Measurements from ENCODE around the gene DEFB112.

DEFB112 gene, protein sequence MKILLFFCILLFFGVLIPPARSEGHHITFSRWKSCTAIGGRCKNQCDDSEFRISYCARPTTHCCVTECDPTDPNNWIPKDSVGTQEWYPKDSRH

GRCh38 chr6:50049829-50050228 is at the start of gene DEFB112:
DEFB112 (minus strand) TSS chr6:50049929; CDS start chr6:50049869, 60 bp downstream.
- H3K27ac ChIP-seq = no peak within 1 kb of the TSS
- no peaks in the 10 kb centered on the region for H4K20me1 ChIP-seq
- no peak within 1 kb of the TSS for H3K9ac ChIP-seq
- no peak for TF ChIP-seq Cebpa-rat (IDR thresholded peaks at IDR 0.05)
- no peaks in the 10 kb centered on the region for H3K9me3 ChIP-seq
- H3K4me2 ChIP-seq = no peak within 1 kb of the TSS
- no peaks in the 10 kb centered on the region for H3K27me3 ChIP-seq
- no peaks in the 10 kb centered on the region for H3K36me3 ChIP-seq
- no peak within 1 kb of the TSS for H3K4me3 ChIP-seq
- H3K4me1 ChIP-seq = no peaks in the 10 kb centered on the region

DNA sequence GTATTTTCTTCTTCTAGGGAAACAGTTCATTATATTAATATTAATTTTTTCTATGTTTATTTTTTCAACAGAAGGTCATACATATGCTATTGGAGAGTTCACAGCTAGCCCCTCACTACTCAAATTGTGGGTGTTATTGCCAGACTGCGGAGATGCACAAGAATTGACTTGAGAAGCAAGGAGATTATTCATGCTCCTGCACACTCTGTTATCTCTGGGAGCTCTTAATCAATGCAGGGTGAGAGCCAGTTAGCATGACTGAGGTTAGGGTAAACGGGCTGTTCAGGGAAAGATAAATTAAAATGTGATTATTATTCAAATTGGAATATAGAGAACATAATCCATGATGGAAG is 48.9 kb upstream of the DEFB112 start:
- Histone ChIP-seq H3K4me1 (no peaks in the 10 kb centered on the region), H3K27me3 (no peaks in the 10 kb centered on the region), H3K36me3 (no peaks in the 10 kb centered on the region), H3K4me2 (no peak overlapping the region), H4K20me1 (no peaks in the 10 kb centered on the region), H3K9me3 (no peaks in the 10 kb centered on the region), H3K27ac (no peak overlapping the region), H3K4me3 (no peak overlapping the region), H3K9ac (no peak overlapping the region)
- no peak for TF ChIP-seq Cebpa-rat (IDR thresholded peaks at IDR 0.05)

DNA sequence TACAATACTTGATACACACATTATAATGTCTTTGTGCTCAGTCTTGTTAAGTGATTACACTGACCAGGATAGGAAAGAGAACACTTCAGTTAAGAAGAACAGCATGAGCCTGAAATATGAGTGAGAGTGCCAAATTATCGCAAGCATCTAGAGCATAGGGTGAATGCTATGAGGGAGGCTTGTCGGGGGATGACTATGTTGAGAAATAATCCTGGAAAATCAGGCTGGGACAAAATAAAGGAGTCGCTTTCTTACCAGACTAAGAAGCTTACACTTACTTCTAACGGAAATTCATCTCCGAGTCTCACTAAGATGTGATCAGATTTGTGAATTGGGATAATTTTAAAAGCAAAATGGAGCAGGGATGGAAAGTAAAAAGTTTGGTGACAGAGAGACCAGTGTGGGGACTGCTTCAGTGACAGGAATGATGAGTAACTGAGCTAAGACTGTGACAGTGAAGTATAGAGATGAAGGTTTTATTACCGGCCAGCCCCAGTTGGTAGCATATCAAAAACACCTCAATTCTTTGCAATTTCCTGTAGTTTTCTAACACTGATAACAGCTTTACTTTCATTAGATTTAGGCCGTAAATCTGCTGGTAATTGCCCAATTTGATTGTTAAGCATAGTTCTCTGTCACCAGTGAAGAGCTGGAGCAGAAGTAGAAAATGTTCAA is 48.4 kb upstream of the DEFB112 start:
- Histone ChIP-seq H3K9me3 (no peaks in the 10 kb centered on the region), H4K20me1 (no peaks in the 10 kb centered on the region), H3K36me3 (no peaks in the 10 kb centered on the region), H3K9ac (no peak overlapping the region), H3K4me2 (no peak overlapping the region), H3K27me3 (no peaks in the 10 kb centered on the region), H3K4me3 (no peak overlapping the region), H3K4me1 (no peaks in the 10 kb centered on the region), H3K27ac (no peak overlapping the region)
- TF ChIP-seq Cebpa-rat (IDR thresholded peaks at IDR 0.05) = no peak

DNA sequence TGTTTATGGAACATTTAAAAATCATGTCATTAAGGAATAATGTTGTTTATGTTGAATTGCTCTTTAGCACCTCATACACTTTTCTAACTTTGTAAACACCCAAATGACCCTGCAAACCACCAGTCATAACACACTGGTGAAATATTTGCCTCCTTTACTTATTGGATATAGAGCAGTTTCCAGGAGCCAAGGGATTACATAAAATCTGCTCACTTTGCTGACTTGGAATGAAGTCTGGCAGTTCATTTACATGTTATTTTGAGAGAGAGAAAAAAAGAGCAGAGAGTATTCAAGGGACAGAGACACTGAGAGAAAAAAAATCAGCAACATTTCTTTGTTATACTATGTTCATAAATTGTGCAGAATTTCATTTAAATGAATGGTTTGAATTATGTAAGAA is 46.6 kb upstream of the DEFB112 start:
- Histone ChIP-seq H4K20me1 (no peaks in the 10 kb centered on the region), H3K9ac (no peak overlapping the region), H3K36me3 (no peaks in the 10 kb centered on the region), H3K4me1 (no peaks in the 10 kb centered on the region), H3K9me3 (no peaks in the 10 kb centered on the region), H3K27ac (no peak overlapping the region), H3K27me3 (no peaks in the 10 kb centered on the region), H3K4me3 (no peak overlapping the region), H3K4me2 (no peak overlapping the region)
- no peak for TF ChIP-seq Cebpa-rat (IDR thresholded peaks at IDR 0.05)

DNA sequence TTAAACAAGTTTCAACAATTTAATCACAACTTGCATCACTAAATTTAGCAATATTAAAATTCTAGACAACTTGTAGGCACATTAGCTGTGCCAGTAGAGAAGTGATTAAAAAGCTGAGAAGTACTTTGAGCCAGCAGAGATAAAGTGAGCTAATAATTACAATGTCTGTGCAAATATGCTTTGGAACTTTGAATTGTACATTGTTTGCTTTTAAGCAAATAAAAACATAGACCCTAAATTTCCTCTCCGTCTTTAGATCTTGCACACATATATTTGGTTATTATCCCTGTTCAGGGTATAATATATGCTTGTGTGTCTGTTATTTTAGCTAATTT is 44.2 kb upstream of the DEFB112 start:
- H3K27me3 ChIP-seq = no peaks in the 10 kb centered on the region
- no peaks in the 10 kb centered on the region for H3K4me1 ChIP-seq
- TF ChIP-seq Cebpa-rat (IDR thresholded peaks at IDR 0.05) = no peak
- H3K9ac ChIP-seq = no peak overlapping the region
- no peak overlapping the region for H3K4me3 ChIP-seq
- no peaks in the 10 kb centered on the region for H3K9me3 ChIP-seq
- no peaks in the 10 kb centered on the region for H4K20me1 ChIP-seq
- H3K4me2 ChIP-seq = no peak overlapping the region
- no peaks in the 10 kb centered on the region for H3K36me3 ChIP-seq
- H3K27ac ChIP-seq = no peak overlapping the region

- H3K9me3 ChIP-seq = no peaks in the 10 kb centered on the region
- no peaks in the 10 kb centered on the region for H3K36me3 ChIP-seq
- no peak overlapping the region for H3K4me2 ChIP-seq
- no peaks in the 10 kb centered on the region for H3K4me1 ChIP-seq
- H3K9ac ChIP-seq = no peak overlapping the region
- no peaks in the 10 kb centered on the region for H4K20me1 ChIP-seq
- H3K27ac ChIP-seq = no peak overlapping the region
- H3K27me3 ChIP-seq = no peaks in the 10 kb centered on the region
- no peak overlapping the region for H3K4me3 ChIP-seq
- TF ChIP-seq Cebpa-rat (IDR thresholded peaks at IDR 0.05) = no peak
Measured at GRCh38 chr6:50093116-50093937, 43.6 kb upstream of the DEFB112 start.

GRCh38 chr6:50091641-50092040 is 41.9 kb upstream of the DEFB112 start:
- H3K4me1 ChIP-seq = no peaks in the 10 kb centered on the region
- H3K4me2 ChIP-seq = no peak overlapping the region
- no peak for TF ChIP-seq Cebpa-rat (IDR thresholded peaks at IDR 0.05)
- no peaks in the 10 kb centered on the region for H3K27me3 ChIP-seq
- no peaks in the 10 kb centered on the region for H3K36me3 ChIP-seq
- H3K4me3 ChIP-seq = no peak overlapping the region
- H3K9ac ChIP-seq = no peak overlapping the region
- no peak overlapping the region for H3K27ac ChIP-seq
- H3K9me3 ChIP-seq = no peaks in the 10 kb centered on the region
- H4K20me1 ChIP-seq = no peaks in the 10 kb centered on the region

DNA sequence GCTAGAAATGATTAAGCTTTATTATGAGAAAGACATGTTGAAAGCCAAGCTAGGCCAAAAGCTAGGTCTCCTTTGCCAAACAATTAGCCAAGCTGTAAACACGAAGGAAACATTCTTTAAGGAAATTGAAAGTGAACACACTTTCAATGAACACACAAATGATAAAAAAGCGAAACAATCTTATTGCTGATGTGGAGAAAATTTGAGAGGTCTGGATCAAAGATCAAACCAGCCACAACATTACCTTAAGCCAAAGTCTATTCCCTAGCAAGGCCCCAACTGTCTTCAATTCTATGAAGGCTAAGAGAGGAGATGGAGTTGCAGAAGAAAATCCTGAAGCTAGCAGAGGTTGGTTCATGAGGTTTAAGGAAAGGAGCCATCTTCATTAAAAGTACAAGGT is 40.2 kb upstream of the DEFB112 start:
- Histone ChIP-seq H3K9ac (no peak overlapping the region), H3K4me1 (no peaks in the 10 kb centered on the region), H4K20me1 (no peaks in the 10 kb centered on the region), H3K4me3 (no peak overlapping the region), H3K9me3 (no peaks in the 10 kb centered on the region), H3K27ac (no peak overlapping the region), H3K4me2 (no peak overlapping the region), H3K36me3 (no peaks in the 10 kb centered on the region), H3K27me3 (no peaks in the 10 kb centered on the region)
- no peak for TF ChIP-seq Cebpa-rat (IDR thresholded peaks at IDR 0.05)

GRCh38 chr6:50087231-50087954 is 37.7 kb upstream of the DEFB112 start:
- no peaks in the 10 kb centered on the region for H3K27me3 ChIP-seq
- no peak for TF ChIP-seq Cebpa-rat (IDR thresholded peaks at IDR 0.05)
- H4K20me1 ChIP-seq = no peaks in the 10 kb centered on the region
- no peak overlapping the region for H3K4me3 ChIP-seq
- H3K9ac ChIP-seq = no peak overlapping the region
- H3K36me3 ChIP-seq = no peaks in the 10 kb centered on the region
- no peaks in the 10 kb centered on the region for H3K9me3 ChIP-seq
- H3K4me1 ChIP-seq = no peaks in the 10 kb centered on the region
- no peak overlapping the region for H3K4me2 ChIP-seq
- no peak overlapping the region for H3K27ac ChIP-seq

DNA sequence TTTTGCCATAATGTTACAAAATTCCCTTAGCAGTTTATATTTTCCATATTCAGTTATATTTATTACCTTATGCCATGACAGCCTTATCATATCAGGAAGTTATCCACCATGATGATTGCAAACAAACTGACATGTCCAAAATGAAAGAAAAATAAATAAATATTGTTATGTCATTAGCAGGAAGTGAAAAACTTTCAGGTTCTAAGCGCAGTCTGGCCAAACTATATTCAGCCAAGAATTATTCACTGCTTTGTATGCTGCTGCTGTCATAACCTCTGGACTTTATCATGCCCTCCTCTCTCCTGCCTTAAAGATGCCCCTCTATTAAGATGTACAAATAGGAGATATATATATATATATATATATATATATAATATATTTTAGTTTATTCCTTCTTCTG is 27.7 kb upstream of the DEFB112 start:
- no peaks in the 10 kb centered on the region for H4K20me1 ChIP-seq
- no peaks in the 10 kb centered on the region for H3K27me3 ChIP-seq
- H3K4me3 ChIP-seq = no peak overlapping the region
- no peak overlapping the region for H3K9ac ChIP-seq
- TF ChIP-seq Cebpa-rat (IDR thresholded peaks at IDR 0.05) = no peak
- no peaks in the 10 kb centered on the region for H3K9me3 ChIP-seq
- H3K36me3 ChIP-seq = no peaks in the 10 kb centered on the region
- no peaks in the 10 kb centered on the region for H3K4me1 ChIP-seq
- H3K4me2 ChIP-seq = no peak overlapping the region
- no peak overlapping the region for H3K27ac ChIP-seq

Data from BLaER1 (cell line).